ENCODE data around the gene MCTP1.

- TF ChIP-seq EZH2phosphoT487 (IDR thresholded peaks at IDR 0.05; ENCODE audit: insufficient read depth, low read depth), result no peak
- no peak for TF ChIP-seq EZH2 (IDR thresholded peaks at IDR 0.05; ENCODE audit: insufficient read depth, poor library complexity, severe bottlenecking)
These were observed 307.5 kb downstream of the MCTP1 start for GRCh38 chr5:94977437-94977836.

Measured in GM23248 (cell line).